Renal pelvis (tissue), 12 donors: ENCODE data around the gene SPRR5. TPM values are rescaled to one million over a fixed set of nuclear protein-coding genes. Genes with fewer than 3 reads are reported as not detected.

Experiments used
- DNase-seq: peaks from one replicate; pipeline ENCODE4 v3.0.0-alpha.2; 2013
- long read RNA-seq, 16 experiments: transcript quantifications; one replicate each; lab custom pipeline, GENCODE V29; 2026
- polyA plus RNA-seq, 3 donors: library from polyadenylated mRNA; unstranded; fragments of 120-200 nt; gene quantifications; one replicate each; pipeline ENCODE4 v1.2.1, GENCODE V29; 2013; ENCODE audit not compliant: insufficient read length in 3 of 3

SPRR5 gene
- not detected for polyA plus RNA-seq
- long read RNA-seq, donor 1 = 0 reads
- long read RNA-seq, donor 2 = 0 reads
- long read RNA-seq, donor 3 = 0 reads
- long read RNA-seq, donor 4 = 0 reads
- long read RNA-seq, donor 5 = 0 reads
- long read RNA-seq, donor 6 = 0 reads
- long read RNA-seq, donor 7 = 0 reads
- long read RNA-seq, donor 8 = 0 reads
- long read RNA-seq, donor 9 = 0 reads
- long read RNA-seq, donor 10 = 0 reads
- long read RNA-seq, donor 11 = 0 reads
- long read RNA-seq, donor 12 = 0 reads
- long read RNA-seq, donor 13 = 0 reads
- long read RNA-seq, donor 14 = 0 reads
- long read RNA-seq, donor 15 = 0 reads
- long read RNA-seq, donor 16 = 0 reads

GRCh38 chr1:152946651-152947256 lies at the start of gene SPRR5:
SPRR5 (plus strand) TSS chr1:152947206; CDS start chr1:152948555, 1,349 bp downstream.
- no peak for DNase-seq

DNA sequence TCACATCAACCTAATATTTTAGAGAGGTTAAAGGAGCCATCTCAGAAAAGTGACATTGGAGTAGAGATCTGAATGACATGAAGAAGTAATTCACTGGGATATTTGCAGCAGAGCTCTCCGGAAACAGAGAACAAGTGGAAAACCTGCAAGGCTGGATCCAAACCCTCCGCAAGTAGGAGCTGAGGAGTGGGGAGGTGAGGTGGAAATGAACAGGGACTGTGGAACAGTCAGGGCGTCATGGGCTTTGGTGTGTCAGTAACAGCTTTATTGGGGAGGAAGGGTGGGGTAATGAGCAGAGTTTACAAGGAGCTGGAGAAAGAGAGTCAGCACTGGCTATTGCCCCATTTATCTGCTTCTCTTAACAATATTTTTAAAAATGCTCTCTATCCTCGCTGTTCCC lies 48.0 kb upstream of the SPRR5 start:
- no peak for DNase-seq

DNA sequence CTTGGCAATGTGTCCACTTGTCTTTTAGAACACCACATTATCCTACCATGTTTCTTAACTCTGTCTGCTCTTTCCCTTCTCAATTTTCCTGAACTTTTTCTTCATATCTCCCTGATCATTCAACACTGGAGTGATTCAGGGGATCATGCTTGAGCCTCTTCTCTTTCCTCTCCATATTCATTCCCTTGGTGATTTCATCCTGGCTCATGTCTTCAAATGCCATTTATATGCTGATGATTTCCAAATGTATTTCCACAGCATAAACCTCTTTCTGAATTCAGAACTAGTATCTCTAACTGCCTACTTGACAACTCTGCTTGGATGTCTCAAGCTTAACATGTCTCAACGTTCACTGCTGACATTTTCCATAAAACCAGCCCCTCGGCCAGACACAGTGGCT lies 47.1 kb upstream of the SPRR5 start:
- no peak for DNase-seq

- DNase-seq = no peak
Observed at GRCh38 chr1:152901631-152902030, 45.4 kb upstream of the SPRR5 start.

DNA sequence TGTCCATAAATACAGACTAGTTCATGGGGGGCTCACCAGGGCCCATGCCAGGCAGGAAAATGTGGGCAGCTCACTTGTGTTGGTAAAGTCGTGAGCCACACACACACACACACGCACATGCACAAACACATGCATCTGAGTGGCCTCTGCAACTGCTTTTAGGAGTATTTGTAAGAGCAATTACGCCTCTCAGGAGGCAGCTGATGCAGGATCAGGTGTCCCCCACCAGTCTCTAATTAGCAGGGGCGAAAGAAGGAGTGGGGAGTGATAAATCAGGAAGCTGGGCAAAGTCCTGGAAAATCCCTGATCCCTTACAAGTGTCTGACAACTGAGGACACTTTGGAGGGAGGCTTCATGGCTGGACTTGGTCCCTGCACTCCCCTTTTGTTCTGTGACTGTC lies 44.4 kb upstream of the SPRR5 start:
- peak; percentile 43 for DNase-seq

DNA sequence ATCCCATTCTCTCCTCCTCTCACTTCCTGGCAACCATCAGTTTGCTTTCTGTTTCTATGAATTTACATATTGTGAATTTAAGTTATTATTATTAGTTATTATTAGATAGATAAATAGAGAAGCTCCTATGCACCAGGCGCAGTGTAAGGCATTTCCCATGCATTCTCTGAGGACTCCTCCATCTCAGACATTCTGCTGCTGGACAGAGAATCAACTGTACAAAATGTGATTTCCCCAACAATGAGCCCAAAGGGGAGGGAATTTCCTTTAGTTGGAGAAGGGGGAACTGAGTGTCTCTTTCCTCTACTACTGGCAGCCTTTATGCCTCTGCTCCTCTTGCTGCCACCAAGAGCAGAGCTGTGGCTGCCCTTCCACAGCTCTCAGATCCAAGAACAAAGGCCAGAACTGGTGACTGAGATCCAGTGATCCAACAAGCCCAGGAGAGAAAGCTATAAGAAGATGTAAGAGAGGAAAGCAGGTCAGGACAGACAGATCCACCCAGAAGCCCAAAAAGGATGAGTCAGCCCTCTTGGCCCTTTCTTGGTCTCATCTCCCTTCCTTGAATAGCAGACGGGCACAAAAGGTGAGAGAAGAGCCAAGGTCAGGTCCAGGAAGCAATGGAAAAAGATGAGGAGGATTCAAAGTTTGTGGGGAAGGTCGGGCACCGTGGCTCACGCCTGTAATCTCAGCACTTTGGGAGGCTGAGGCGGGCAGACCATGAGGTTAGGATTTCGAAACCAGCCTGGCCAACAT lies 42.1 kb upstream of the SPRR5 start:
- no peak for DNase-seq

GRCh38 chr1:152906023-152906565 lies 40.9 kb upstream of the SPRR5 start:
- DNase-seq = no peak

GRCh38 chr1:152907686-152908601 lies 39.1 kb upstream of the SPRR5 start, which contains the start of gene IVL:
IVL (plus strand) TSS chr1:152908546; CDS start chr1:152909798, 1,252 bp downstream.
- DNase-seq = no peak

- no peak for DNase-seq
Observed at GRCh38 chr1:152909206-152909605, 37.8 kb upstream of the SPRR5 start.

GRCh38 chr1:152912471-152912870 lies 34.5 kb upstream of the SPRR5 start:
- DNase-seq = no peak

DNA sequence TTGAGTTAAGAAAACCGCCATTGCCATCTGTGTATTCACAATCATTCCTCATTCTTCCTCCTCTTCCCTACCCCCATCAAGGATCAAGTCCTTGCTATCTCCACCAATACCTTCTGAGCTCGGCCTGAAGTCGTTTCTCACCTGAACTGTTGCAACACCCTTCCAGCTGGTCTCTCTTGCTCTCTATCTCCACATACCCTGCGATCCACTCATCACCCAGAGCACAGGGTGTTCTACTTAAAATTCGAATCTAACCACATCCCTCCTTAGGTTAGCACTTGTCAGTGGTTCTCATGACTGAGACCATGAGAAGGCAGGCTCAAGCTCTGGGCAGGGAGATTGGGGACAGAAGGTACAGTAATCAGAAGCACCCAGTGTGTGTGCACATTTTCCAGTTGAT lies 34.1 kb upstream of the SPRR5 start:
- DNase-seq = no peak

DNA sequence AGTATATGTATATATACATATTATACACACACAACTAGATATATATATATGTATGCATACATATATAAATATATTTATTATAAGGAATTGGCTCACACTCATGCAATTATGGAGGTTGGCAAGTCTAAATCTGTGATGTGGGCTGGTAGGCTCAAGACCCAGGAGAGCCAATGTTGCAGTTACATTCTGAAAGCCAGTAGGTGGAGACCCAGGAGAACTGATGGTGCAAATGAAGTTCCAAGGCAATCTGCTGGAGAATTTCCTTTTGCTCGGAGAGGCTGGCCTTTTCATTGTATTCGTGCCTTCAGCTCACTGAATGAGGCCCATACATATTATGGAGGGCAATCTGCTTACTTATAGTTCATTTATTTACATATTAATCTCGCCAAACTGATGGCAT lies 29.2 kb upstream of the SPRR5 start:
- peak; percentile 31 for DNase-seq

DNA sequence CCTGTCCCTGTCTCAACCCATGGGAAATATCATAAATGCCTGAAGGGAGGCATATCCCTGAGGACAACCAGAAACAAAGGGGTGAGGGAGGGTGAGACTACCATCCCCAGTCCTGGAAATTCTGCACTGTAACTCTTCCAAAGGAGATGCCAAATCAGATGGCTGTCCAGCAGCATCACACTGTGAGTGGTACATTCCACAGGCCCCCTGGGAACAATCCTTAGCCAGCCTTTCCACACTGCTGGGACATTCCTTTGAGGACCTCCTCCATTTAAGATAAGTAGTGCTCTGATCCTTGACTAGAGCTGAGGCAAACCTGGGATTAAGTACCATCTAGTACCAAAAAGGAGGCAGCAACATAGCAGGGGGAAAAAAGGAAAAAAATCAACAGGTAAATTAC lies 27.9 kb upstream of the SPRR5 start:
- DNase-seq = no peak

DNA sequence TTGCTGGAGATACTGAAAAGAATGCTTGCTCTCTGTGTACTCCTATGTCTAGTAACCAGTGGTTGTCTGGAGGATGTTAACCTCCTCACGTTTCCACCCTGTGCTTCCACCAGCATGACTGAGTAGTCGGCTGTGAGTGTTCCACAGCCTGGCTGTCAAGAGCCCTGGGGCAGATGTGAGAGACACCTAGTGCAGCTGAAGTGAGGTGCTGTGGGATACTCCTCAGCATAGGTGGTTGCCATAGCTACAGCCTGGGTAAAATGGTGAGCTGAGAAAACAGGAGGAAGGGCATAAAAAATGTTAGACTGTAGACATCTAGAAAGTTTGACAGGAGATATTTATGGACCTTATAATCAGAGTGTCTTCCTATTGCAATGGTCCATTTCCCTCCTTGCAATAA lies 22.8 kb upstream of the SPRR5 start:
- DNase-seq = no peak

DNA sequence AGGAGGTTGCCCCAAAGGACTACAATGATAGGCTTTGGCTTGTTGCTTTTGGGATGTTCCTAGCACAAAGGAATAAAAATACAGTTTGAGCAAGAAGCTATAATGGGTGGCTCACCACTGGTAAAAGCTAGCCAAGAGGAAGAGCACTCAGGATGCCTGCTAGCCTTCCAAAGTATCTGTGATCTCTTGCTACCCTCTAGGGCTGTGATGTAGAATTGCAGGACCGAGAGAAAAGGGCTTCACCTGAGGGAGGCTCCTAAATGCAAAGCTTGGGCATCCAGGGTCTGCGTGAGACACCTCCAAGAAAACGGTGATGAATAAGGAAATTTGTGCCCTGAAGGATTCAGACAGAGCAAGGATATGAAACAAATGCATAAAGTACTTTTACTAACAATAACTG lies 20.9 kb upstream of the SPRR5 start:
- DNase-seq = no peak

GRCh38 chr1:152928671-152929070 lies 18.3 kb upstream of the SPRR5 start:
- DNase-seq = no peak

DNA sequence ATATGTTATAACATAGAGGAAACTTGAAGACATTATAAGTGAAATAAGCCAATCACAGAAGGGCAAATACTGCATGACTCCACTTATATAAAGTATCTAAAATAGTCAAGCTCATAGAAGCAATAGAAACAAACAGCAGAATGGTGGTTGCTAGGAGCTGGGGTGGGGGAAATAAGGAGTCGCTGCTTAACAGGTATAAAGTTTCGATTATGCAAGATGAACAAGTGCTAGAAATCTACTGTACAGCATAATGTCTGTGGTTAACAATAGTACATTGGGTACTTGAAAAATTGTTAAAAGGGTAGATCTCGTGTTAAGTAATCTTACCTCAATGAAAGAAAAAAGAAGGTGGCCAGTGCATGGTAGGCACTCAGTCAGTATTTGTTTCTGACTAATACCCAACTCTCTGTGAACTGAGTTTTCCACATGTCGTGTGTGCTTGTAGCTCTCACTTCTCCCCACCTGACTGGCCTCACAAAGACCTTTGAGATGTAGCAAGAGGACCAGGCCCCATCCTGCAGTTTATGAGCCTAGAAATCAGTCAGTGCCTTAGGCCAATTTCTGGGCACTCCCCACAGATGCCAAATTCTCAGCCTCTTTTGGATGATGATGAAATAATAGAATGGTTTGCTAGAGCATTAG lies 14.7 kb upstream of the SPRR5 start:
- DNase-seq = no peak

DNA sequence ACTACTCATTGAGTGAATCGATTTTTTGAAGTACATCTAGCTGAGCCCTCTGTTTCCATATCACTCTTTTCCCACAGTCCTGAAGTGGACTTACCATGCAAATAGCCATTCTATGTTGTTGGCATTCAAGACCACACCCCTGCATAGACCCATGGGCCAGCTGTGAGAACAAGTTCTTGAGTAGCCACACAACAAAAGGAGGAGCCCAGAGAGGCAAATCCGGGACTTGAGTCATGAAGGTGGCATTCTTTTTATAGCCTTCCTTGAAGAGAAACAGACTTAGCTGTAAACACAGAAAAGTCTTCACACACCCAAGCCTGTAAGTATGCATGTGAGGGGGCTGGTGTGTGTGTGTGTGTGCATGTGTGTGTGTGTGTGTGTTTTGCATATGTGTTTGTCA lies 13.8 kb upstream of the SPRR5 start:
- no peak for DNase-seq

- no peak for DNase-seq
Observed at GRCh38 chr1:152940614-152941013, 6.4 kb upstream of the SPRR5 start.

DNA sequence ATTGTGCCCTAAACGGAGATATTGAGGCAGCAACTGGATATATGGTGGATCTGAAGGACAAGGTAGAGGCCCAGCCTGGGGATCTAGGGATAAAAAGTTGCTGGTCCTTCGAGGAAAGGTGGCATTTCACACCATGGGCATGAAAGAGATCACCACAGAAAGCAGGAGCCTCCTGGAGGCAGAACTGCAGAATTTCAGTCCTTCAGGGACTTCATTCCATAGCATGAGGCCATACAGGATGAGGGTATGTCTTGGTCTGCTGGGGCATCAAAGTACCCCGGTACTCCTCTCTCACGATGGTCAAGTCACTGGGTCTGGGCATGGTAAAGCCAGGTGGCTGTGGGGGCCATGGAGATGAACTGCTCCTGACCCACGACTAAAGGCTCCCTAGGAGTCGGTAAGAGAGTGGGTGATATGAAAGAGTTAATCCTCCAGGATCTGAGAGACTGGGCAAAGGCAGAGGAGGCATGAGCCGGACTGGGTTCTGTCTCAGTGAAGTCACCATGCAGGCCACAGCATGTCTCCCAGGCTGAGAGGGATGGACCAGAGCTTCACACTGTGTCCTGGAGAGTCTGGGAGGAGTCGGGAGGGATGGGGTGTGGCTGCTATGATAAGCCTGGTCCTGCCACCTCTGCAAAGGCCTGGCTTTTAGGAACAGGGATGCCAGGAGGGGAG lies 5.8 kb upstream of the SPRR5 start:
- DNase-seq = no peak
